HG03066 (cell line): ENCODE results near the gene RASA3.

Source experiments
- ATAC-seq: cut with Tn5 transposase; IDR thresholded peaks from one replicate; pipeline ENCODE4 v1.9.1; 2021; ENCODE audit warnings: low read depth; ENCODE audit not compliant: unreplicated experiment

The RASA3 gene

DNA sequence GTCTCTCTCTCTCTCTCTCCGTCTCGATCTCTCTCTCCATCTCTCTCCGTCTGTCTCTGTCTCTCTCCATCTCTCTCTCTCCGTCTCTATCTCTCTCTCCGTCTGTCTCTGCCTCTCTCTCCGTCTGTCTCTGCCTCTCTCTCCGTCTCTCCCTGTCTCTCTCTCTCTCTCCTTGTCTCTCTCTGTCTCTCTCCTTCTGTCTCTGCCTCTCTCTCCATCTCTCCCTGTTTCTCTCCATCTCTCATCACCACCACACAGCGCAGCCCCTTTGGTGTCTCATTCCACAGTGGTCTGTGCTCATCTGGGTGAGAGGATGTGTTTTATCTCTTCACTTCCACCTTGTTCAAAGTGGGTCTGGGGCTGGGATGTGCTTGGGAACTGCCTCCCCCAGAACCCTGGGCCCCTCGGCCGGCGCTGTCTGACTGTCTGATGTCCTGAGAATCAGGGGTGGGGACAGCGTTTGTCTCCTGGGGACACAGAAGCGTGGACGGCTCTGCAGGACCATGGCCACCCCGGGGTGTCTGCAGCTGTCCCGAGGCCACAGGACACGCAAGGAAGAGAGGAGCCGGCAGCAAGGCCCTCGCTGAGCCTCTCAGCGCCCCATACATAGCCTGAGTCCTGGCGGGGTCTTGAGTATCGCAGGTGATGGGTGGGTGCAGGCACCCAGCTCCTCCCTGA, 118.3 kb downstream of the RASA3 start:
- ATAC-seq, result no peak

DNA sequence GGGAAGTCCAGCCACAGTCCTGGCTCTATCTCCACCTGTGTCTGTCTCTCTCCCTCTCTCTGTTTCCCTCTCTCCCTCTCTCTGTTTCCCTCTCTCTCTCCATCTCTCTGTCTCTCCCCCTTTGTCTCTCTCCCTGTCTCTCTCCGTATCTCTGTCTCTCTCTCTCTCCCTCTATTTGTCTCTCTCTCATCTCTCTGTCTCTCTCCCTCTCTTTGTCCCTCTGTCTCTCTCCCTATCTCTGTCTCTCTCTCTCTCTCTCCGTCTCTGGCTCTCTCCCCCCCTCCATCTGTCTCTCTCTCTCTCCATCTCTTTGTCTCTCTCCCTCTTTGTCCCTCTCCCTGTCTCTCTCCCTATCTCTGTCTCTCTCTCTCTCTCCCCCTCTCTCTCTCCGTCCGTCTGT, 119.1 kb downstream of the RASA3 start:
- no peak for ATAC-seq

DNA sequence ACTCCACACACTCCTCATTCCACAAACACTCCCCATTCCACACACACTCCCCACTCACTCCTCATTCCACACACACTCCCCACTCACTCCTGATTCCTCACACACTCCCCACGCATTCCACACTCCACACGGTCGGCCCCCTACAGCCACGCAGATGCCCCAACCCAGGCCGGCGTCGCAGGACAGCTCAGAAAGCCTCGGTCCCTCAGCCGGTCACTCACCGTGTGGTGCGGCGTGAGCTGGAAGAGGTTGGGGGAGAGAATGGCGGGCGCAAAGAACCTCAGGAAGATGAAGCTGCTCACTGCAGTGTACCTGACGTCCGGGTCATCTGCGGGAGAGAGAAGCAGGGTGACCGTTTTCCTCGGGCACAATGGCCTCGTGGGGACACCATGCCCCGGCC, 119.5 kb downstream of the RASA3 start:
- ATAC-seq, result no peak

DNA sequence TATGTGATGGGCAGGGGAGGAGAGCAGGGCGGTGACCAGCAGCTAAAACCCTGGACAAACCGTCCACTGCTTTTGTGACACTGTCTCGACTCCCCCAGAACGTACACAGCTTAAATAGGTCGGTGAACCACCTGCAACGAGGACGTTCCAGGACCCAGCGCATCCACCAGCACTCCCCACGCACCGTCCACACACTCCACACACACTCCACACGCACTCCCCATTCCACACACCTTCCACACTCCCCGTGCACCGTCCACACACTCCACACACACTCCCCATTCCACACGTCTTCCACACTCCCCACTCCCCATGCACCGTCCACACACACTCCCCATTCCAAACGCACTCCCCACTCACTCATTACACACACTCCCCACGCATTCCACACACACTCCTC, 120.3 kb downstream of the RASA3 start:
- no peak for ATAC-seq

DNA sequence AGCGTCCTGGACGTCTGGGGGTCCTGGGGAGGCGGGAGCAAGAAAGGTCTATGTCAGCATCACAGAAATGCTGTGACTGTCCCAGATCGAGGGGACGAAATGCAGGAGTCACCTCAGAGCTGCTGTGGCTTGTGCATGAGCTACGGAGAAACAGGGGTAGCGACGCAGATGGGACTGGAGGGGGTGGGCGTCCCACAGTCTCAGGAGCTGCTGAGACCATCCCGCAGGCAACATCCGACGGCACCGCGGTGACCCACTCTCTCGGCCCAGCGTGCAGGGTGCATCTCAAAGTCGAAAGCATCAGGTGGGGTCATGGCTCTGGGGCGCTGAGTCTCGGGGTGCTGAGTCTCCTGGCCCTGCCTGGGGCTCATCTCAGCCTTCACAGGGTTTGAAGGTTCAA, 121.2 kb downstream of the RASA3 start:
- ATAC-seq, result no peak

- ATAC-seq, result no peak
Observed at GRCh38 chr13:114010401-114011101, 121.9 kb downstream of the RASA3 start.

DNA sequence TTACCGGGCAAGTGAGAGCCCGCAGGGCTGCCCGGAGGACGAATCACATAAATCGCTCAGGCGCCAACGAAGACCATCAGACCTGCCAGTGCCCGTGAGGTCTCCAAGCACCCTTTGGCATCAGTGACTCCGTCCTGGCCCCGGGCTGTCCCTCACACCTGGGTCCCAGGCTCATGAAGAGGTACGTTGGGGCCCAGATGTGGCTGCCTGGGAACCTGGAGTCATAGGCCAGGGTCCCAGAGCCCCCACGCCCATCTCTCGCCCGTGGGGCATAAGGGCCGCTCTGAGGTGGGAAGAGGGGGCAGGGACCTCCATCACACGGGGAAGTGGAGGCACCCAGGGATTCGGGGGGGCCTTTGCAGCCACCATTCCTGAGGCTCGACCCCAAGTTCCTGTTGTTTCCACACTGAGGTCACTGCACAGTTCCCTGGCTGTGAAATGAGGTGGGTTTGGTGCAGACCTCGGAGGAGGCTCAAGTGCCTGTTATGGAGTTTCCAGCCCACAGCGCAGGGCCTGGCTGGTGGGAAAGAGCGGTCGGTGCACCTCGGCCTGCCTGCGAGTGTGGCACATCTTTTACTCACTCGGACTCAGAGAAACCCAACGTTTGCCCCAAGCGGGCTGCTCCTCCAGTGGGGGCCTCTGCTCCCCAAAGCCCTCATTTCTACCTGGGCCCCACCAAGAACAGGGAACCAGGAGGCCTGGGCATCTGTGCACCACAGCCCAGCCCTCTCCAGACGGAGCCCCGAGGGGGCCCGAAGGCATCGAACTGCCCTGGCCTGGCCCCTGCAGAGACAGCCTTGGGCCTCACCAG, 122.6 kb downstream of the RASA3 start:
- ATAC-seq, result no peak

- no peak for ATAC-seq
Observed at GRCh38 chr13:114008964-114009589, 123.3 kb downstream of the RASA3 start.

GRCh38 chr13:114007566-114007965, 124.9 kb downstream of the RASA3 start:
- ATAC-seq, result no peak

GRCh38 chr13:114005206-114005724, 127.2 kb downstream of the RASA3 start:
- no peak for ATAC-seq

- no peak for ATAC-seq
Observed at GRCh38 chr13:114004420-114005205, 127.8 kb downstream of the RASA3 start.

GRCh38 chr13:114002771-114003321, 129.6 kb downstream of the RASA3 start:
- ATAC-seq, result no peak

- no peak for ATAC-seq
Observed at GRCh38 chr13:114002009-114002544, 130.3 kb downstream of the RASA3 start.

GRCh38 chr13:114001331-114002008, 131.0 kb downstream of the RASA3 start:
- no peak for ATAC-seq

GRCh38 chr13:114000151-114001040, 132.0 kb downstream of the RASA3 start:
- ATAC-seq, result no peak

DNA sequence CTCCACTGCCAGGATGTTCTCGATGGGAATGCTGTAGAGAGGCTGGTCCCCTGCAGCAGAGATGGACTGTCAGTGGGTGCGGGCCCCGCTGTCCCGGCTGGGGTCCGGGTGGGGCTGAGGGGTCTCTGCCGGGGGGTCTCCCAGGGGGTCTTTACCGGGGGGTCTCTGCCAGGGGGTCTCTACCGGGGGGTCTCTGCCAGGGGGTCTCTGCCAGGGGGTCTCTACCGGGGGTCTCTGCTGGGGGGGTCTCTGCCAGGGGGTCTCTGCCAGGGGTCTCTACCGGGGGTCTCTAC, 132.9 kb downstream of the RASA3 start:
- ATAC-seq, result no peak

DNA sequence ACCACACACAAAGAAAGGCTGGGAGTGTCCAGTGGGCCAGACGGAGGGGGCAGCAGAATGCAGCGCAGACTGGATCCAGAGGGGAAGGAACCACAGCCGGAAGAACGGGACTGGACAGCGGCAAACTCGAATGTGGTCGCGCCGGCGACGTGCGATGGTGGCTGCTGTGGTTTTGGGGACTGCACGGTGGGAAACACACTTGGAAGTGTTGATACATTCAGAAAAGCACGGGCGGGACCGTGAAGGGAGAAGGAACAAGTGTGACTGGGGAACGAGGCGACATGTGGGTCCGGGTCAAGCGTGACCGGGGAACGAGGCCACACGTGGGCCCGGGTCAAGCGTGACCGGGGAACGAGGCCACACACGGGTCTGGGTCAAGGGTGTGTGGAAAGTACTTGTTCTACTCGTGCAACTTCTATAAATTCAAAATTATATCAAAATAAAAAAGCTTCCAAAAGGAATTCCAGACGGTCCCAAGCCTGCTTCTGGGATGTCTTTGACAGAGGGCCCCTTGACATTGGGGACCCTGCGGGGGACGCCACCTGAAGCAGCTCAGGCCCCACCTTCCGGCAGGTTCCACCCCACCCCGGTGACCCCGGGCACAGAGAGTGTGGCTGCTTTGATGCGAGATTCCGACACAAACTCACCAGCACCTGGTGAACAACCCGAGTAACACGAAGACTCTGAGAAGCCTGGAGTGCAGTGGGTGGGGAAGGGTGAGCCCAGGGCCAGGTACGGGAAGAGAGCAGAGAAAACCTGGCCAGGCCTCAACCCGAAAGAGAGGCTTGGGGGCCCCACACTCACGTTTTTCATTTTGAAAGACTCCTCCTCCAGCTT, 133.4 kb downstream of the RASA3 start:
- ATAC-seq, result no peak
